MCF 10A (cell line): ENCODE data around the gene SLC15A3. TPM values are rescaled to one million over a fixed set of nuclear protein-coding genes. Genes with fewer than 3 reads are reported as not detected.
"Not testable (repeated sequence)": the region's sequence is repeated elsewhere in the genome, so short reads cannot be mapped to it uniquely, and the experiment has no call there.

ENCODE experiments used
- BruUV-seq: library from RNA; stranded (reverse); fragments of 400-500 nt; replicated peaks from 2 replicates; lab custom pipeline; 2021; lab: Mats Ljungman, UMichigan
- CTCF ChIA-PET: fragments of 300-600 bp; sonication (Branson Sonifier 250); formaldehyde crosslinking; extraction: SDS; loops from one replicate; lab custom pipeline; 2021; ENCODE audit warnings: antibody characterized with exemption, inconsistent platforms; lab: Yijun Ruan, JAX
- POLR2A ChIA-PET: fragments of 300-600, 350-650 bp; sonication (Branson Sonifier 250); formaldehyde crosslinking; extraction: SDS; loops from one replicate; lab custom pipeline; 2020; ENCODE audit warnings: antibody characterized with exemption, inconsistent platforms; lab: Yijun Ruan, JAX
- DNase-seq: peaks from one replicate; pipeline ENCODE4 v3.0.0-alpha.2; 2018; ENCODE audit not compliant: unreplicated experiment
- H3K27ac Mint-ChIP-seq: one replicate; pipeline ENCODE4 v1.8.0; 2022; ENCODE audit warnings: mild to moderate bottlenecking, low read depth, mixed read lengths; ENCODE audit not compliant: unreplicated experiment
- H3K27me3 Mint-ChIP-seq: one replicate; pipeline ENCODE4 v1.8.0; 2022; ENCODE audit warnings: mixed read lengths; ENCODE audit not compliant: insufficient read depth, unreplicated experiment
- H3K36me3 Mint-ChIP-seq: one replicate; pipeline ENCODE4 v1.8.0; 2022; ENCODE audit warnings: mild to moderate bottlenecking, moderate library complexity, mixed read lengths; ENCODE audit not compliant: insufficient read depth, unreplicated experiment
- H3K4me1 Mint-ChIP-seq: one replicate; pipeline ENCODE4 v1.8.0; 2022; ENCODE audit warnings: mixed read lengths; ENCODE audit not compliant: insufficient read depth, unreplicated experiment
- H3K4me3 Mint-ChIP-seq: one replicate; pipeline ENCODE4 v1.8.0; 2022; ENCODE audit warnings: mild to moderate bottlenecking, moderate library complexity, mixed read lengths; ENCODE audit not compliant: unreplicated experiment
- H3K9me3 Mint-ChIP-seq: one replicate; pipeline ENCODE4 v1.8.0; 2022; ENCODE audit warnings: mixed read lengths; ENCODE audit not compliant: unreplicated experiment
- CTCF ChIP-seq: fragments of 200-600 bp; IDR thresholded peaks from one replicate; pipeline ENCODE4 v1.8.0; 2022; ENCODE audit warnings: antibody characterized with exemption, mild to moderate bottlenecking; ENCODE audit not compliant: unreplicated experiment
- intact Hi-C: fragments of 100-400 bp; cut with micrococcal nuclease; formaldehyde crosslinking; loops from 2 replicates; pipeline ENCODE4 v1.14.1; 2022
- total RNA-seq: library from RNA; stranded (reverse); gene quantifications from 2 replicates; pipeline ENCODE4 v1.2.3, GENCODE V29; 2022

Gene SLC15A3
- total RNA-seq, 1 experiment from 2014 or later = not detected

- ChIA-PET POLR2A (no interaction called here), CTCF (interaction anchor here (0.7 kb wide), 1 partner anchor 13 kb away, joined by 3 read pairs; no protein-coding TSS in a partner anchor)
- peaks cover 8% of the 10 kb centered on the region for H3K4me1 Mint-ChIP-seq
- H3K9me3 Mint-ChIP-seq = no peaks in the 10 kb centered on the region
- peaks cover 11% of the 10 kb centered on the region for H3K27me3 Mint-ChIP-seq
- TF ChIP-seq CTCF = no peak
- H3K36me3 Mint-ChIP-seq = no peaks in the 10 kb centered on the region
- intact Hi-C loops = loop anchor here (10.0 kb wide), 1 partner anchor 255 kb away; the partner anchor contains the start of gene VPS37C
- DNase-seq = no peak
- BruUV-seq = no TSS peak
- H3K27ac Mint-ChIP-seq = no peak overlapping the region
- H3K4me3 Mint-ChIP-seq = no peak overlapping the region
These were observed 41.7 kb downstream of the SLC15A3 start for GRCh38 chr11:60910281-60910687.

- intact Hi-C loops = loop anchor here (10.0 kb wide), 1 partner anchor 255 kb away; the partner anchor contains the start of gene VPS37C
- H3K4me1 Mint-ChIP-seq, H3K27ac Mint-ChIP-seq, DNase-seq, BruUV-seq, H3K36me3 Mint-ChIP-seq, H3K9me3 Mint-ChIP-seq, POLR2A ChIA-PET, H3K4me3 Mint-ChIP-seq: not testable (repeated sequence)
- H3K27me3 Mint-ChIP-seq = peaks cover 11% of the 10 kb centered on the region
- CTCF ChIA-PET = interaction anchor here (0.7 kb wide), 1 partner anchor 13 kb away, joined by 3 read pairs; no protein-coding TSS in a partner anchor
These were observed 42.2 kb downstream of the SLC15A3 start for GRCh38 chr11:60909680-60910280.

- CTCF ChIA-PET = interaction anchor here (0.6 to 1.9 kb wide), 2 partner anchors 10 to 21 kb away, joined by 3 to 10 read pairs; no protein-coding TSS in a partner anchor
- POLR2A ChIA-PET = no interaction called here
- TF ChIP-seq CTCF = no peak
These were observed 43.2 kb downstream of the SLC15A3 start for GRCh38 chr11:60908803-60909202.

GRCh38 chr11:60906132-60906972 lies 45.6 kb downstream of the SLC15A3 start, which contains the start of gene PRPF19:
Gene PRPF19 (minus strand): TSS chr11:60906585. CDS start chr11:60906382, 203 bp downstream.
- H3K4me1 Mint-ChIP-seq = peaks cover 9% of the 10 kb centered on the region
- H3K27me3 Mint-ChIP-seq = peaks cover 11% of the 10 kb centered on the region
- intact Hi-C loops = no loop called here
- peak; percentile 97 for DNase-seq
- BruUV-seq = no TSS peak
- POLR2A ChIA-PET = interaction anchor here (0.6 to 3.8 kb wide), 15 partner anchors 8 to 1065 kb away, joined by 3 to 69 read pairs (median 4); partner anchors contain the start of genes CCDC86, CPSF7, SDHAF2 and TMEM109
- H3K9me3 Mint-ChIP-seq = no peaks in the 10 kb centered on the region
- TF ChIP-seq CTCF = no peak
- peak within 1 kb of the TSS; percentile 70 for H3K27ac Mint-ChIP-seq
- H3K4me3 Mint-ChIP-seq = peak within 1 kb of the TSS; percentile 87
- peaks cover 28% of the 10 kb centered on the region for H3K36me3 Mint-ChIP-seq
- CTCF ChIA-PET = interaction anchor here (1.2 to 10.1 kb wide), 8 partner anchors 9 to 282 kb away, joined by 4 to 163 read pairs (median 6); partner anchors contain the start of gene TMEM109

More at GRCh38 chr11:60908803-60909202, 43.2 kb downstream of the SLC15A3 start:
- peaks cover 11% of the 10 kb centered on the region for H3K27me3 Mint-ChIP-seq
- BruUV-seq = no TSS peak
- H3K4me3 Mint-ChIP-seq = no peak overlapping the region
- H3K4me1 Mint-ChIP-seq = peaks cover 14% of the 10 kb centered on the region
- no peak for DNase-seq
- H3K9me3 Mint-ChIP-seq = no peaks in the 10 kb centered on the region
- peaks cover 5% of the 10 kb centered on the region for H3K36me3 Mint-ChIP-seq
- intact Hi-C loops = no loop called here
- no peak overlapping the region for H3K27ac Mint-ChIP-seq
